DLD1 (cell line): ENCODE data around the gene DCPS.
"Not testable (repeated sequence)": the region's sequence is repeated elsewhere in the genome, so short reads cannot be mapped to it uniquely, and the experiment has no call there.

Source experiments
- in situ Hi-C: cut with HindIII; loops from 2 replicates; pipeline ENCODE4 v1.10.0; 2017; ENCODE audit warnings: low sequenced_read_pairs

The DCPS gene

GRCh38 chr11:126284829-126285228, 19.0 kb upstream of the DCPS start:
- in situ Hi-C loops, result no loop called here

- in situ Hi-C loops, result no loop called here
These were observed 15.6 kb upstream of the DCPS start for GRCh38 chr11:126288237-126288636.

- in situ Hi-C loops, result no loop called here
These were observed 13.0 kb upstream of the DCPS start for GRCh38 chr11:126290887-126291286.

- in situ Hi-C loops, result no loop called here
These were observed 10.1 kb upstream of the DCPS start for GRCh38 chr11:126293726-126294125.

GRCh38 chr11:126297004-126297403, 6.9 kb upstream of the DCPS start:
- in situ Hi-C loops, result no loop called here

- in situ Hi-C loops, result no loop called here
These were observed 706 bp downstream of the DCPS start for GRCh38 chr11:126304457-126305075.

- in situ Hi-C loops, result no loop called here
These were observed 1.8 kb downstream of the DCPS start for GRCh38 chr11:126305699-126306098.

GRCh38 chr11:126307706-126308105, 3.8 kb downstream of the DCPS start:
- in situ Hi-C loops, result no loop called here

GRCh38 chr11:126308271-126308671, 4.4 kb downstream of the DCPS start:
- in situ Hi-C loops, result no loop called here

- in situ Hi-C loops, result not testable (repeated sequence)
These were observed 4.9 kb downstream of the DCPS start for GRCh38 chr11:126308771-126309170.

- in situ Hi-C loops, result no loop called here
These were observed 6.5 kb downstream of the DCPS start for GRCh38 chr11:126310200-126310991.

- in situ Hi-C loops, result no loop called here
These were observed 7.1 kb downstream of the DCPS start for GRCh38 chr11:126310992-126311310.

GRCh38 chr11:126311401-126312291, 7.8 kb downstream of the DCPS start:
- in situ Hi-C loops, result no loop called here

- in situ Hi-C loops, result no loop called here
These were observed 9.1 kb downstream of the DCPS start for GRCh38 chr11:126312961-126313360.

- in situ Hi-C loops, result no loop called here
These were observed 10.0 kb downstream of the DCPS start for GRCh38 chr11:126313826-126314225.

- in situ Hi-C loops, result no loop called here
These were observed 13.5 kb downstream of the DCPS start for GRCh38 chr11:126317432-126317755.

GRCh38 chr11:126317756-126318573, 14.1 kb downstream of the DCPS start:
- in situ Hi-C loops, result no loop called here

- in situ Hi-C loops, result no loop called here
These were observed 14.9 kb downstream of the DCPS start for GRCh38 chr11:126318574-126319373.

- in situ Hi-C loops, result no loop called here
These were observed 15.5 kb downstream of the DCPS start for GRCh38 chr11:126319374-126319740.

GRCh38 chr11:126322996-126323395, 19.1 kb downstream of the DCPS start:
- in situ Hi-C loops, result no loop called here
